ENCODE results near the gene ST6GALNAC3.

Gene ST6GALNAC3

GRCh38 chr1:76287917-76288316 lies 213.4 kb downstream of the ST6GALNAC3 start:
- Histone ChIP-seq H3K27ac (no peak overlapping the region), H4K20me1 (ENCODE audit: insufficient read depth) (no peaks in the 10 kb centered on the region), H3K36me3 (ENCODE audit: insufficient read depth) (no peaks in the 10 kb centered on the region), H3K9ac (no peak overlapping the region), H3K79me2 (ENCODE audit: insufficient read depth, low read depth) (no peaks in the 10 kb centered on the region), H3K4me3 (IDR thresholded peaks at IDR 0.05; ENCODE audit: insufficient read depth, low read depth, low read length) (no peak overlapping the region), H3K4me2 (no peak overlapping the region), H3K4me1 (ENCODE audit: low read depth, poor library complexity, severe bottlenecking) (no peaks in the 10 kb centered on the region), H3K27me3 (ENCODE audit: insufficient read depth, low read depth) (no peaks in the 10 kb centered on the region), H2AFZ (ENCODE audit: low read depth) (no peak overlapping the region)
- no peak for TF ChIP-seq CTCF (conservative IDR thresholded peaks at IDR 0.05; ENCODE audit: low read depth, low read length)

- TF ChIP-seq CTCF (conservative IDR thresholded peaks at IDR 0.05; ENCODE audit: low read depth, low read length) = no peak
- Histone ChIP-seq H3K9ac (no peak overlapping the region), H3K79me2 (ENCODE audit: insufficient read depth, low read depth) (no peaks in the 10 kb centered on the region), H3K36me3 (ENCODE audit: insufficient read depth) (no peaks in the 10 kb centered on the region), H3K27ac (no peak overlapping the region), H3K4me3 (IDR thresholded peaks at IDR 0.05; ENCODE audit: insufficient read depth, low read depth, low read length) (no peak overlapping the region), H2AFZ (ENCODE audit: low read depth) (no peak overlapping the region), H4K20me1 (ENCODE audit: insufficient read depth) (no peaks in the 10 kb centered on the region), H3K27me3 (ENCODE audit: insufficient read depth, low read depth) (no peaks in the 10 kb centered on the region), H3K4me2 (no peak overlapping the region), H3K4me1 (ENCODE audit: low read depth, poor library complexity, severe bottlenecking) (no peaks in the 10 kb centered on the region)
These were observed 214.4 kb downstream of the ST6GALNAC3 start for GRCh38 chr1:76288758-76289483.

GRCh38 chr1:76289692-76290091 lies 215.1 kb downstream of the ST6GALNAC3 start:
- Histone ChIP-seq H3K36me3 (ENCODE audit: insufficient read depth) (no peaks in the 10 kb centered on the region), H3K4me3 (IDR thresholded peaks at IDR 0.05; ENCODE audit: insufficient read depth, low read depth, low read length) (no peak overlapping the region), H4K20me1 (ENCODE audit: insufficient read depth) (no peaks in the 10 kb centered on the region), H3K79me2 (ENCODE audit: insufficient read depth, low read depth) (no peaks in the 10 kb centered on the region), H2AFZ (ENCODE audit: low read depth) (no peak overlapping the region), H3K27me3 (ENCODE audit: insufficient read depth, low read depth) (no peaks in the 10 kb centered on the region), H3K4me2 (no peak overlapping the region), H3K9ac (no peak overlapping the region), H3K27ac (no peak overlapping the region), H3K4me1 (ENCODE audit: low read depth, poor library complexity, severe bottlenecking) (no peaks in the 10 kb centered on the region)
- no peak for TF ChIP-seq CTCF (conservative IDR thresholded peaks at IDR 0.05; ENCODE audit: low read depth, low read length)

- Histone ChIP-seq H3K4me3 (IDR thresholded peaks at IDR 0.05; ENCODE audit: insufficient read depth, low read depth, low read length) (no peak overlapping the region), H3K27ac (no peak overlapping the region), H3K79me2 (ENCODE audit: insufficient read depth, low read depth) (no peaks in the 10 kb centered on the region), H3K36me3 (ENCODE audit: insufficient read depth) (no peaks in the 10 kb centered on the region), H3K9ac (no peak overlapping the region), H3K4me2 (no peak overlapping the region), H3K27me3 (ENCODE audit: insufficient read depth, low read depth) (no peaks in the 10 kb centered on the region), H3K4me1 (ENCODE audit: low read depth, poor library complexity, severe bottlenecking) (no peaks in the 10 kb centered on the region), H4K20me1 (ENCODE audit: insufficient read depth) (no peaks in the 10 kb centered on the region), H2AFZ (ENCODE audit: low read depth) (no peak overlapping the region)
- no peak for TF ChIP-seq CTCF (conservative IDR thresholded peaks at IDR 0.05; ENCODE audit: low read depth, low read length)
These were observed 215.7 kb downstream of the ST6GALNAC3 start for GRCh38 chr1:76290271-76290670.

Measured in KMS-11 (cell line).